Suprapubic skin (tissue), 3 donors: Measurements from ENCODE around the gene KIRREL1.

Experiments
- POLR2A ChIP-seq, 2 donors: fragments of 450-650 bp; IDR thresholded peaks; one replicate each; pipeline ENCODE4 v1.6.1; 2017; ENCODE audit warnings: antibody characterized with exemption in 2 of 2, mild to moderate bottlenecking in 2 of 2, moderate library complexity in 2 of 2
- TF ChIP-seq, protein P1 (sequence below), 2 donors: fragments of 200-600 bp in 1 of 2; fragments of 450-650 bp in 1 of 2; sonication (generic) in 1 of 2; IDR thresholded peaks; one replicate each; pipeline ENCODE4 v1.5.1; 2016 to 2019; ENCODE audit warnings: antibody characterized with exemption in 2 of 2, mild to moderate bottlenecking in 1 of 2, moderate library complexity in 1 of 2

DNA sequence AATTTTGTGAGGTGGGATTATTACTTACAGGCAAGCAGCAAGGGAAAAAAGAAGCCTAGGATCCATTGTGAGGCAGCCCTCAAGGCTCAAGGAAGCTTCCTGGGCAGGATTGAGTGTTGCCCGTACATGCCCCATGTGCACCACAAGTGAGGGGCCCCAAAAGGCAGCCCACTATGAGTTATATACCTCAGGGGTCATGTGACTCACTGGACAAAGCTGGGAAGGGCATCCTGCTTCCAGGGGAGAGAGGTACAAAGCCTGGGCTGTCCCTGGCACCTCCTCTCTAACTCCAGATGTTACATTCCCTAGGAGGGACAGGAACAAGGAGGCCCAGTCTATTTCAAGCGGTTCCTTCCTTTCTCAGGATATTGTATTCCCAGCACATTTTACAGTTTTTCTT is 153.3 kb downstream of the KIRREL1 start:
- TF ChIP-seq, protein P1, sequence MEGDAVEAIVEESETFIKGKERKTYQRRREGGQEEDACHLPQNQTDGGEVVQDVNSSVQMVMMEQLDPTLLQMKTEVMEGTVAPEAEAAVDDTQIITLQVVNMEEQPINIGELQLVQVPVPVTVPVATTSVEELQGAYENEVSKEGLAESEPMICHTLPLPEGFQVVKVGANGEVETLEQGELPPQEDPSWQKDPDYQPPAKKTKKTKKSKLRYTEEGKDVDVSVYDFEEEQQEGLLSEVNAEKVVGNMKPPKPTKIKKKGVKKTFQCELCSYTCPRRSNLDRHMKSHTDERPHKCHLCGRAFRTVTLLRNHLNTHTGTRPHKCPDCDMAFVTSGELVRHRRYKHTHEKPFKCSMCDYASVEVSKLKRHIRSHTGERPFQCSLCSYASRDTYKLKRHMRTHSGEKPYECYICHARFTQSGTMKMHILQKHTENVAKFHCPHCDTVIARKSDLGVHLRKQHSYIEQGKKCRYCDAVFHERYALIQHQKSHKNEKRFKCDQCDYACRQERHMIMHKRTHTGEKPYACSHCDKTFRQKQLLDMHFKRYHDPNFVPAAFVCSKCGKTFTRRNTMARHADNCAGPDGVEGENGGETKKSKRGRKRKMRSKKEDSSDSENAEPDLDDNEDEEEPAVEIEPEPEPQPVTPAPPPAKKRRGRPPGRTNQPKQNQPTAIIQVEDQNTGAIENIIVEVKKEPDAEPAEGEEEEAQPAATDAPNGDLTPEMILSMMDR (IDR thresholded peaks at IDR 0.05) = no peak
- TF ChIP-seq POLR2A (IDR thresholded peaks at IDR 0.05) = no peak
